ENCODE measurements around the gene PHF1. TPM values are rescaled to one million over a fixed set of nuclear protein-coding genes. Genes with fewer than 3 reads are reported as not detected.

The PHF1 gene
- total and polyA plus RNA-seq, 2 donors, result 16.3 to 141 TPM

- Histone ChIP-seq H3K36me3 (ENCODE audit: control insufficient read depth in 2 of 2, insufficient read depth in 2 of 2, low read length in 1 of 2) (peaks cover 7 to 11% of the 10 kb centered on the region in 2 donors), H3K27me3 (ENCODE audit: control insufficient read depth in 2 of 2, insufficient read depth in 1 of 2, low read length in 1 of 2) (no peaks in the 10 kb centered on the region), H3K27ac (ENCODE audit: low read depth in 1 of 2, low read length in 1 of 2) (no peak overlapping the region), H3K9me3 (ENCODE audit: control insufficient read depth in 2 of 2, insufficient read depth in 1 of 2, low read length in 1 of 2) (no peaks in the 10 kb centered on the region), H3K4me1 (ENCODE audit: control insufficient read depth in 2 of 2, insufficient read depth in 2 of 2, low read length in 2 of 2) (peaks cover 12 to 23% of the 10 kb centered on the region in 2 donors), H3K4me3 (ENCODE audit: low read length in 2 of 2) (peak overlapping the region; percentile 92)
- WGBS, result 61% methylated on average over 16 of the region's 16 CpGs
- DNase-seq (ENCODE audit: low read depth in 6 of 9, low spot score in 9 of 9), result no peak
These were observed 44.2 kb downstream of the PHF1 start for GRCh38 chr6:33455051-33455450.

GRCh38 chr6:33456156-33456555 lies 45.3 kb downstream of the PHF1 start:
- H3K4me1 ChIP-seq (ENCODE audit: control insufficient read depth in 2 of 2, insufficient read depth in 2 of 2, low read length in 2 of 2), result peaks cover 12 to 23% of the 10 kb centered on the region in 2 donors
- DNase-seq (ENCODE audit: low read depth in 6 of 9, low spot score in 9 of 9), result no peak
- H3K36me3 ChIP-seq (ENCODE audit: control insufficient read depth in 2 of 2, insufficient read depth in 2 of 2, low read length in 1 of 2), result peaks cover 5 to 10% of the 10 kb centered on the region in 2 donors
- no peaks in the 10 kb centered on the region for H3K9me3 ChIP-seq (ENCODE audit: control insufficient read depth in 2 of 2, insufficient read depth in 1 of 2, low read length in 1 of 2)
- H3K27ac ChIP-seq (ENCODE audit: low read depth in 1 of 2, low read length in 1 of 2), result no peak overlapping the region
- WGBS, result 98% methylated on average over 12 of the region's 12 CpGs
- no peak overlapping the region for H3K4me3 ChIP-seq (ENCODE audit: low read length in 2 of 2)
- H3K27me3 ChIP-seq (ENCODE audit: control insufficient read depth in 2 of 2, insufficient read depth in 1 of 2, low read length in 1 of 2), result no peaks in the 10 kb centered on the region

DNA sequence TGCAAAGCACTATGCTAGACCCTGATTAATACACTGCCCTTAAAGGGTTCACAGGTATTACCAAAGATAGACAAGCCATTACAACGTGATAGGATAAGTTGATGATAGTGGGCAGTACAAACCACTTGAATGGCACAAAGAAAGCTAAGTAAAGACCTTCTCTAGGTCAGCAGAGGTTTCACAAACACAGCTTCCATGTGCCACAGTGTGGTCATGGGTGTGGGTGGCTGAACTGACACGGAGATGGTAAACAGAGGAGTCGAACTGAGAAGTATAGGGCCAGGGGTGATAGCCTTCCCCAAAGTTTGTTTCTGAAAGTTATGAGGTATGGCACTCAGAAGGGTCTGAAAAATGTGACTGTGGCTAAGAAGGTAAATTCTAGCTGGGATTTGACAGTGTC lies 47.9 kb downstream of the PHF1 start:
- DNase-seq (ENCODE audit: low read depth in 6 of 9, low spot score in 9 of 9), result no peak
- H3K4me1 ChIP-seq (ENCODE audit: control insufficient read depth in 2 of 2, insufficient read depth in 2 of 2, low read length in 2 of 2), result peaks cover 5 to 10% of the 10 kb centered on the region in 2 donors
- H3K4me3 ChIP-seq (ENCODE audit: low read length in 2 of 2), result no peak overlapping the region
- 93% methylated on average over 3 of the region's 3 CpGs for WGBS
- no peak overlapping the region for H3K27ac ChIP-seq (ENCODE audit: low read depth in 1 of 2, low read length in 1 of 2)
- no peaks in the 10 kb centered on the region for H3K27me3 ChIP-seq (ENCODE audit: control insufficient read depth in 2 of 2, insufficient read depth in 1 of 2, low read length in 1 of 2)
- peaks cover 5 to 10% of the 10 kb centered on the region in 2 donors for H3K36me3 ChIP-seq (ENCODE audit: control insufficient read depth in 2 of 2, insufficient read depth in 2 of 2, low read length in 1 of 2)
- no peaks in the 10 kb centered on the region for H3K9me3 ChIP-seq (ENCODE audit: control insufficient read depth in 2 of 2, insufficient read depth in 1 of 2, low read length in 1 of 2)

DNA sequence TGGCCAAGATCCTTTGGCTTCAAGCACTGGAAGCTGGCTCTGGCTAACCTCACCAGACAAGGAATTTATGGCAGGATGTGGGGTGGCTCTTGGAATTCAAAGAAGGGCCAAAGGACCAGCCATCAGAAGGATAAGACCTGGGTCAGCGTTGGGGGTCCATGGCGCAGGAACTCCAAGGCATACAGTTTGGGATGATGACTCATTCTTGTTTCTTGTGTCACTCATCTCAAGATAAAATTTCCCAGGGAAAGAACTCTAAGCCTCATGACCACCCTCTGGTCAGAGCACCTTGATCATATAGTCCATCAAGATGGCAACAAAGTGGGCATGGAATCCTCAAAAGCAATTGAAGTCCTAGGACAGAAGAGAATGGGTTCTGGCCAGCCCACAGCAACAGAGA lies 48.4 kb downstream of the PHF1 start:
- no peak overlapping the region for H3K4me3 ChIP-seq (ENCODE audit: low read length in 2 of 2)
- H3K27ac ChIP-seq (ENCODE audit: low read depth in 1 of 2, low read length in 1 of 2), result no peak overlapping the region
- no peak for DNase-seq (ENCODE audit: low read depth in 6 of 9, low spot score in 9 of 9)
- peaks cover 5 to 10% of the 10 kb centered on the region in 2 donors for H3K36me3 ChIP-seq (ENCODE audit: control insufficient read depth in 2 of 2, insufficient read depth in 2 of 2, low read length in 1 of 2)
- WGBS, result 98% methylated on average over 2 of the region's 2 CpGs
- peaks cover 5 to 9% of the 10 kb centered on the region in 2 donors for H3K4me1 ChIP-seq (ENCODE audit: control insufficient read depth in 2 of 2, insufficient read depth in 2 of 2, low read length in 2 of 2)
- H3K27me3 ChIP-seq (ENCODE audit: control insufficient read depth in 2 of 2, insufficient read depth in 1 of 2, low read length in 1 of 2), result no peaks in the 10 kb centered on the region
- H3K9me3 ChIP-seq (ENCODE audit: control insufficient read depth in 2 of 2, insufficient read depth in 1 of 2, low read length in 1 of 2), result no peaks in the 10 kb centered on the region

Other genes with a start within 250 kb of the PHF1 start
- gene COL11A2, start 218.5 kb upstream of the PHF1 start, total RNA-seq, result 2.1 TPM
- gene COL11A2, start 218.5 kb upstream of the PHF1 start, polyA plus RNA-seq, result 5.5 TPM
- gene RXRB, start 210.3 kb upstream of the PHF1 start, total RNA-seq, result 19.4 TPM
- 60.7 TPM for gene RXRB, start 210.3 kb upstream of the PHF1 start, polyA plus RNA-seq
- 32.1 TPM for gene SLC39A7, start 210.1 kb upstream of the PHF1 start, total RNA-seq
- gene SLC39A7, start 210.1 kb upstream of the PHF1 start, polyA plus RNA-seq, result 43.0 TPM
- 31.3 TPM for gene HSD17B8, start 206.4 kb upstream of the PHF1 start, total RNA-seq
- gene HSD17B8, start 206.4 kb upstream of the PHF1 start, polyA plus RNA-seq, result 15.7 TPM
- 35.0 TPM for gene RING1, start 202.5 kb upstream of the PHF1 start, total RNA-seq
- gene RING1, start 202.5 kb upstream of the PHF1 start, polyA plus RNA-seq, result 62.6 TPM
- gene VPS52, start 139.1 kb upstream of the PHF1 start, total RNA-seq, result 26.3 TPM
- 59.0 TPM for gene VPS52, start 139.1 kb upstream of the PHF1 start, polyA plus RNA-seq
- 5,201 TPM for gene RPS18, start 138.9 kb upstream of the PHF1 start, total RNA-seq
- 5,710 TPM for gene RPS18, start 138.9 kb upstream of the PHF1 start, polyA plus RNA-seq
- 9.0 TPM for gene B3GALT4, start 133.9 kb upstream of the PHF1 start, total RNA-seq
- 14.9 TPM for gene B3GALT4, start 133.9 kb upstream of the PHF1 start, polyA plus RNA-seq
- gene WDR46, start 121.8 kb upstream of the PHF1 start, total RNA-seq, result 48.6 TPM
- 68.6 TPM for gene WDR46, start 121.8 kb upstream of the PHF1 start, polyA plus RNA-seq
- gene PFDN6, start 121.4 kb upstream of the PHF1 start, total RNA-seq, result 92.8 TPM
- 171 TPM for gene PFDN6, start 121.4 kb upstream of the PHF1 start, polyA plus RNA-seq
- 19.9 TPM for gene RGL2, start 112.1 kb upstream of the PHF1 start, total RNA-seq
- 120 TPM for gene RGL2, start 112.1 kb upstream of the PHF1 start, polyA plus RNA-seq
- gene TAPBP, start 96.9 kb upstream of the PHF1 start, total RNA-seq, result 37.7 TPM
- 57.0 TPM for gene TAPBP, start 96.9 kb upstream of the PHF1 start, polyA plus RNA-seq
- 10.3 TPM for gene ZBTB22, start 93.3 kb upstream of the PHF1 start, total RNA-seq
- gene ZBTB22, start 93.3 kb upstream of the PHF1 start, polyA plus RNA-seq, result 15.5 TPM
- 45.0 TPM for gene DAXX, start 88.1 kb upstream of the PHF1 start, total RNA-seq
- gene DAXX, start 88.1 kb upstream of the PHF1 start, polyA plus RNA-seq, result 48.1 TPM
- 34.3 TPM for gene KIFC1, start 19.2 kb upstream of the PHF1 start, total RNA-seq
- 5.5 TPM for gene KIFC1, start 19.2 kb upstream of the PHF1 start, polyA plus RNA-seq
- gene CUTA, start 7.1 kb downstream of the PHF1 start, total RNA-seq, result 136 TPM
- 199 TPM for gene CUTA, start 7.1 kb downstream of the PHF1 start, polyA plus RNA-seq
- gene SYNGAP1, start 9.1 kb downstream of the PHF1 start, total RNA-seq, result 3.0 TPM
- 26.7 TPM for gene SYNGAP1, start 9.1 kb downstream of the PHF1 start, polyA plus RNA-seq
- gene ZBTB9, start 43.6 kb downstream of the PHF1 start, total RNA-seq, result 5.7 TPM
- 9.0 TPM for gene ZBTB9, start 43.6 kb downstream of the PHF1 start, polyA plus RNA-seq
- gene BAK1, start 169.3 kb downstream of the PHF1 start, total RNA-seq, result 12.8 TPM
- gene BAK1, start 169.3 kb downstream of the PHF1 start, polyA plus RNA-seq, result 25.6 TPM
- gene ITPR3, start 210.3 kb downstream of the PHF1 start, total RNA-seq, result 4.7 TPM
- gene ITPR3, start 210.3 kb downstream of the PHF1 start, polyA plus RNA-seq, result 19.5 TPM

Data from thymus (tissue), 11 donors.